OCI-LY1 (cell line): Measurements from ENCODE around the gene PCCB.

ENCODE experiments used
- H2AFZ ChIP-seq: fragments of 200-600 bp; sonication (generic), shearing (Covaris generic); 2 replicates; pipeline ENCODE4 v1.6.0; 2014; ENCODE audit warnings: antibody characterized with exemption, mild to moderate bottlenecking, low read length
- H3F3A ChIP-seq: fragments of 200-600 bp; sonication (generic), shearing (Covaris generic); 2 replicates; pipeline ENCODE4 v1.6.0; 2014; ENCODE audit warnings: mild to moderate bottlenecking, antibody characterized with exemption, low read length, moderate library complexity; ENCODE audit not compliant: insufficient read depth
- H3K27ac ChIP-seq: fragments of 200-600 bp; sonication (generic); 2 replicates; pipeline ENCODE4 v1.5.1; 2014; ENCODE audit warnings: low read length, mixed run types, mild to moderate bottlenecking, low read depth; ENCODE audit not compliant: poor library complexity, severe bottlenecking
- H3K27me3 ChIP-seq: fragments of 200-600 bp; sonication (generic); 2 replicates; pipeline ENCODE4 v1.6.0; 2014; ENCODE audit warnings: antibody characterized with exemption, mild to moderate bottlenecking, low read length, moderate library complexity; ENCODE audit not compliant: insufficient read depth
- H3K36me3 ChIP-seq: fragments of 200-600 bp; sonication (generic); 2 replicates; pipeline ENCODE4 v1.6.1; 2014; ENCODE audit warnings: mild to moderate bottlenecking, antibody characterized with exemption, low read length, moderate library complexity, mixed read lengths; ENCODE audit not compliant: insufficient read depth
- H3K4me1 ChIP-seq: fragments of 200-600 bp; sonication (generic); 2 replicates; pipeline ENCODE4 v1.5.1; 2014; ENCODE audit warnings: mild to moderate bottlenecking, low read length, moderate library complexity; ENCODE audit not compliant: insufficient read depth, severe bottlenecking
- H3K4me2 ChIP-seq: fragments of 200-600 bp; sonication (generic), shearing (Covaris generic); 2 replicates; pipeline ENCODE4 v1.6.1; 2014; ENCODE audit warnings: low read length
- H3K4me3 ChIP-seq: fragments of 200-600 bp; sonication (generic); 2 replicates; pipeline ENCODE4 v1.5.1; 2014; ENCODE audit warnings: low read length, low read depth, mild to moderate bottlenecking, mixed read lengths; ENCODE audit not compliant: poor library complexity, severe bottlenecking
- H3K79me2 ChIP-seq: fragments of 200-600 bp; shearing (Covaris generic); 2 replicates; pipeline ENCODE4 v1.6.1; 2016; ENCODE audit warnings: mixed run types, low read length, mixed read lengths; ENCODE audit not compliant: insufficient read depth
- H3K9ac ChIP-seq: fragments of 200-600 bp; sonication (generic), shearing (Covaris generic); 2 replicates; pipeline ENCODE4 v1.6.1; 2014; ENCODE audit warnings: mild to moderate bottlenecking, low read length, mixed read lengths
- H3K9me2 ChIP-seq: fragments of 200-600 bp; sonication (generic), shearing (Covaris generic); 2 replicates; pipeline ENCODE4 v1.6.1; 2014; ENCODE audit warnings: low read depth, mild to moderate bottlenecking, low read length, mixed read lengths
- H3K9me3 ChIP-seq: fragments of 200-600 bp; shearing (Covaris generic); 2 replicates; pipeline ENCODE4 v1.6.1; 2014; ENCODE audit warnings: low read length, mixed read lengths
- H4K20me1 ChIP-seq: fragments of 200-600 bp; sonication (generic), shearing (Covaris generic); 2 replicates; pipeline ENCODE4 v1.6.0; 2016; ENCODE audit warnings: mild to moderate bottlenecking, low read length; ENCODE audit not compliant: insufficient read depth
- CTCF ChIP-seq: fragments of 200-600 bp; sonication (generic), shearing (Covaris generic); IDR thresholded peaks from 2 replicates; pipeline ENCODE4 v1.5.1; 2017; ENCODE audit warnings: mild to moderate bottlenecking, antibody characterized with exemption, low read length, moderate library complexity, mixed read lengths
- EZH2 ChIP-seq: fragments of 200-600 bp; sonication (generic), shearing (Covaris generic); IDR thresholded peaks from 2 replicates; pipeline ENCODE4 v1.8.0; 2017; ENCODE audit warnings: borderline replicate concordance, mixed run types, mild to moderate bottlenecking, antibody characterized with exemption, low read length, moderate library complexity, mixed read lengths

PCCB gene

GRCh38 chr3:136250059-136250902 lies at the start of gene PCCB:
Gene PCCB, plus strand, starts transcription at chr3:136250340. Its CDS starts 36 bp downstream, at chr3:136250376.
- Histone ChIP-seq H3K4me2 (peak within 1 kb of the TSS; percentile 75), H3K4me3 (peak within 1 kb of the TSS; percentile 60), H3K4me1 (peaks cover 26% of the 10 kb centered on the region), H2AFZ (peak within 1 kb of the TSS; percentile 97), H3K9me2 (no peaks in the 10 kb centered on the region), H3K9ac (peak within 1 kb of the TSS; percentile 56), H3F3A (0 out of 2 replicates have a peak, but pooled peaks cover 3% of the 10 kb centered on the region), H3K36me3 (peaks cover 3% of the 10 kb centered on the region; the same call in 1 of the 2 replicates), H3K27me3 (no peaks in the 10 kb centered on the region), H3K27ac (peak within 1 kb of the TSS; percentile 85), H3K79me2 (peaks cover 25% of the 10 kb centered on the region), H3K9me3 (no peaks in the 10 kb centered on the region), H4K20me1 (no peaks in the 10 kb centered on the region)
- TF ChIP-seq CTCF (peak; percentile 77), EZH2 (no peak)

GRCh38 chr3:136207489-136208115 lies 42.5 kb upstream of the PCCB start:
- H3K9ac ChIP-seq: no peak overlapping the region

GRCh38 chr3:136209921-136210320 lies 40.2 kb upstream of the PCCB start:
- Histone ChIP-seq H3K27me3 (0 out of 2 replicates have a peak, but pooled peaks cover 4% of the 10 kb centered on the region), H3K9ac (no peak overlapping the region), H3K9me2 (no peaks in the 10 kb centered on the region), H3K27ac (no peak overlapping the region), H3K4me3 (no peak overlapping the region), H3K9me3 (no peaks in the 10 kb centered on the region), H3K36me3 (no peaks in the 10 kb centered on the region), H3K4me1 (no peaks in the 10 kb centered on the region), H3K79me2 (no peaks in the 10 kb centered on the region), H4K20me1 (no peaks in the 10 kb centered on the region), H2AFZ (no peak overlapping the region), H3K4me2 (no peak overlapping the region), H3F3A (no peaks in the 10 kb centered on the region)
- TF ChIP-seq EZH2 (no peak), CTCF (no peak)

More at GRCh38 chr3:136207489-136208115, 42.5 kb upstream of the PCCB start:
- H3K4me3 ChIP-seq: no peak overlapping the region
- no peaks in the 10 kb centered on the region for H3F3A ChIP-seq
- H3K9me2 ChIP-seq: no peaks in the 10 kb centered on the region
- H3K27me3 ChIP-seq: 0 out of 2 replicates have a peak, but pooled peaks cover 4% of the 10 kb centered on the region
- no peak overlapping the region for H3K27ac ChIP-seq
- H3K36me3 ChIP-seq: no peaks in the 10 kb centered on the region
- H3K79me2 ChIP-seq: no peaks in the 10 kb centered on the region
- H4K20me1 ChIP-seq: no peaks in the 10 kb centered on the region
- TF ChIP-seq EZH2 (no peak), CTCF (no peak)
- H3K9me3 ChIP-seq: no peaks in the 10 kb centered on the region
- H2AFZ ChIP-seq: no peak overlapping the region
- H3K4me1 ChIP-seq: no peaks in the 10 kb centered on the region
- no peak overlapping the region for H3K4me2 ChIP-seq
